Epithelial cell of proximal tubule (primary cell): ENCODE measurements around the gene CTIF. TPM values are rescaled to one million over a fixed set of nuclear protein-coding genes. Genes with fewer than 3 reads are reported as not detected.

Source experiments
- DNase-seq: peaks from one replicate; pipeline ENCODE4 v3.0.0-alpha.2; 2011; ENCODE audit warnings: low read depth
- H3K4me3 ChIP-seq: 2 replicates; pipeline ENCODE4 v1.5.1; 2011; ENCODE audit warnings: low read depth, mild to moderate bottlenecking, low read length
- CTCF ChIP-seq: conservative IDR thresholded peaks from 2 replicates; pipeline ENCODE4 v1.5.1; 2012; ENCODE audit warnings: low read depth, mild to moderate bottlenecking, low read length
- total RNA-seq: library from RNA; depleted of rRNA; stranded (reverse); fragments of >200 nt; gene quantifications from 2 replicates; pipeline ENCODE4 v1.2.3, GENCODE V29; 2015

The CTIF gene
- total RNA-seq, 1 donor from 2014 or later: 12.9 TPM

- H3K4me3 ChIP-seq: no peak overlapping the region
- no peak for TF ChIP-seq CTCF
These were observed 30.5 kb downstream of the CTIF start for GRCh38 chr18:48569139-48569914.

GRCh38 chr18:48569915-48570264, 31.1 kb downstream of the CTIF start:
- TF ChIP-seq CTCF: no peak

More at GRCh38 chr18:48569139-48569914, 30.5 kb downstream of the CTIF start:
- DNase-seq: no peak

GRCh38 chr18:48570313-48570712, 31.5 kb downstream of the CTIF start:
- TF ChIP-seq CTCF: no peak
- H3K4me3 ChIP-seq: no peak overlapping the region
- no peak for DNase-seq

More at GRCh38 chr18:48569915-48570264, 31.1 kb downstream of the CTIF start:
- no peak for DNase-seq
- H3K4me3 ChIP-seq: no peak overlapping the region

GRCh38 chr18:48571639-48572384, 33.0 kb downstream of the CTIF start:
- no peak overlapping the region for H3K4me3 ChIP-seq
- DNase-seq: no peak
- no peak for TF ChIP-seq CTCF

DNA sequence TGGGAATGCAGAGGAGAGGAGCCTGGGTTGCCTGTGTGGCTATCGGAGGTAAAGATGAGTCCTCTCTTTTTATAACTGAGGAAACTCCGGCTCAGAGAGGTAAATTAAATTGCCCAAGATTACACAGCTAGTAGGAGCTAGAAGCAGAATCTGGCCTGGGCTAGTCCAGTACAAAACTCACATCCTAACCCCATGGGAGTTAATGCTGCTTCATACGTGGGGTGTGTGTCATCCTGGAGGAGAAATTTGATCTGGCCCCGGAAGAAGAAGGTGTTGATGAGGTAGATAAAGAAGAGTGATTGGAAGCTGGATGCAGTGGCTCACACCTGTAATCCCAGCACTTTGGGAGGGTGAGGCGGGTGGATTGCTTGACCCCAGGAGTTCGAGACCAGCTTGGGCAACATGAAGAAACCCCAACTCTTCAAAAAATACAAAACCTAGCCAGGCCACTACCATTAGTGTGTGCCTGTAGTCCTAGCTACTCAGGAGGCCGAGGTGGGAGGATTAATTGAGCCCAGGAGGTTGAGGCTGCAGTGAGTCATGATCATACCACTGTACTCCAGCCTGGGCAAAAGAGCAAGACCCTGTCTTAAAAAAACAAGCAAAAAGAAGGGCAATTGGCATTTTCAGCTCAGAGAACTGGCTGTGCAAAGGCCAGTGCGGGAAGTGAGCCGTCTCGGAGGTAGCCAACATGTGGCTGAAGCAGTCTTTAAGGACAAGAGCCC, 33.7 kb downstream of the CTIF start:
- TF ChIP-seq CTCF: no peak
- no peak for DNase-seq
- no peak overlapping the region for H3K4me3 ChIP-seq

DNA sequence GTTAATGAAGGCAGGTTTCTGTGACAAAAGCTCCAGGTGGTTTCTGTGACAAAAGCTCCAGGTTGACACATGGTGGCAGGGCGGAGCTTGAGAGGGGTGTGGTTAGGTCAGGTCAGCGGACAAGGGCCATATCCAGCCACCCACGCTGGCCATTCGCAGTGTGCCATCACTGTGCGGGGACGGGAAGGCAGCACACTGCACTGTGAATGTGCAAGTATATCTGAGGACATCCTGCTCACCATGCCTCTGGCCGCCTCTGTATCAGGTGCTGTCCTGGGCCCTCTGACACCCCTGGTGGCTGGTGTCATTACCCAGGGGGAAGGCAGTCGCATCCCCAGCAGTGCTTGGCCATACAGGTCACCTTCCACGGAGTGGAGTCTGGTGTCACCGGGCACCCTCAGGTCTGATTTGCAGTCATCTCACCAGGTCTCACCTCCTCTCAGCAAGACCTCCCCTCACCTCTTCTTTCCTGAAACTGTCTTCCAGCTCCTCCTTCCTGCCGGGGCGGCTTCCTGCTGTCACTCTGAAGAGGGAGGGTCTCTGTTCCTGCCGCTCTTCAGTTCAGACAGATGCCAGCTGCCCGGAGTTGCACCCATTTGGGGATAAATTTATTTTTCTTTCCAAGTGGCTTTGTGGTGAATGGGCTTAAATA, 34.9 kb downstream of the CTIF start:
- DNase-seq: no peak
- TF ChIP-seq CTCF: no peak
- no peak overlapping the region for H3K4me3 ChIP-seq
